Testis (tissue), 2 donors: ENCODE data around the gene TRAPPC3.

Experiments used
- POLR2A ChIP-seq: fragments of 450-650 bp; IDR thresholded peaks from one replicate; pipeline ENCODE4 v1.6.1; 2017; ENCODE audit warnings: antibody characterized with exemption, mild to moderate bottlenecking, moderate library complexity
- TF ChIP-seq, protein P1 (sequence below), 3 experiments: fragments of 450-650 bp in 2 of 3; fragments of 200-600 bp in 1 of 3; sonication (generic) in 1 of 3; IDR thresholded peaks; one replicate each; pipeline ENCODE4 v1.5.1; 2016 to 2019; ENCODE audit warnings: antibody characterized with exemption in 3 of 3, mild to moderate bottlenecking in 2 of 3, moderate library complexity in 1 of 3

DNA sequence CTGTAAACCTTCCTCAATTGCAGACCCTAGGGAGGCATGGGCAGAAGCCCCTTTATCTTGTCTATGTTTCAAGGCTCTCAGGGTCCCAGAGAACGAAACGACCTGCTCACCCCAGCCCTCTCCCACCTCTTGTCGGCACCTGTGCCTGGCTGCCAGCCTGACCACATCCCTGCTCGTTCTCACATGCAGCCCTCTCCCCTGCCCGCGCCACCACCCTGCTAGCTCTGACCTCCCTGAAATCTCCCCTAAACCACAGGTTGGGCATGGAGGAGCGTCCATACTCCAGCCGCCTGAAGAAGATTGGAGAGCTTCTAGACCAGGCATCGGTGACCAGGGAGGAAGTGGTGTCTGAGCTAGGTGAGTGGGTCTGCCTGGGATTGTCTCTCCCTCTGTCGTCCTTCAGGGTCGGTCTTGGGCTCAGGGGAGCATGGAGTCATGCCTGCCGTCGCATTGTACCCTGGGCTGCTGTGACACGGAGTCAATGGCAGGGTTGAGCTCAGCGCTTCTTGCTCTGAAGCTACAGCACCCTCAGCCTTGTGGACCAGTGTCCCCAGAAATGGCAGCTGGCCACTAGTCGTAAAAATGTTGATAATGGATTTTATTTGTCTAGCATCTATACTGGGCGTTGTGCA lies 57.0 kb downstream of the TRAPPC3 start:
- TF ChIP-seq, protein P1, sequence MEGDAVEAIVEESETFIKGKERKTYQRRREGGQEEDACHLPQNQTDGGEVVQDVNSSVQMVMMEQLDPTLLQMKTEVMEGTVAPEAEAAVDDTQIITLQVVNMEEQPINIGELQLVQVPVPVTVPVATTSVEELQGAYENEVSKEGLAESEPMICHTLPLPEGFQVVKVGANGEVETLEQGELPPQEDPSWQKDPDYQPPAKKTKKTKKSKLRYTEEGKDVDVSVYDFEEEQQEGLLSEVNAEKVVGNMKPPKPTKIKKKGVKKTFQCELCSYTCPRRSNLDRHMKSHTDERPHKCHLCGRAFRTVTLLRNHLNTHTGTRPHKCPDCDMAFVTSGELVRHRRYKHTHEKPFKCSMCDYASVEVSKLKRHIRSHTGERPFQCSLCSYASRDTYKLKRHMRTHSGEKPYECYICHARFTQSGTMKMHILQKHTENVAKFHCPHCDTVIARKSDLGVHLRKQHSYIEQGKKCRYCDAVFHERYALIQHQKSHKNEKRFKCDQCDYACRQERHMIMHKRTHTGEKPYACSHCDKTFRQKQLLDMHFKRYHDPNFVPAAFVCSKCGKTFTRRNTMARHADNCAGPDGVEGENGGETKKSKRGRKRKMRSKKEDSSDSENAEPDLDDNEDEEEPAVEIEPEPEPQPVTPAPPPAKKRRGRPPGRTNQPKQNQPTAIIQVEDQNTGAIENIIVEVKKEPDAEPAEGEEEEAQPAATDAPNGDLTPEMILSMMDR (IDR thresholded peaks at IDR 0.05) = no peak
- TF ChIP-seq POLR2A = no peak
